Omental fat pad (tissue), 4 donors: ENCODE results near the gene KIAA1549. TPM values are rescaled to one million over a fixed set of nuclear protein-coding genes. Genes with fewer than 3 reads are reported as not detected.
"Not testable (repeated sequence)": the region's sequence is repeated elsewhere in the genome, so short reads cannot be mapped to it uniquely, and the experiment has no call there.

ENCODE experiments used
- ATAC-seq: fragments of 150-250 bp; one replicate; pipeline ENCODE4 v1.9.1; 2016; ENCODE audit warnings: mild to moderate bottlenecking, moderate library complexity; ENCODE audit not compliant: low FRiP score
- DNase-seq: peaks from one replicate; pipeline ENCODE4 v3.0.0-alpha.2; 2019; ENCODE audit warnings: low spot score
- CTCF ChIP-seq, 3 donors: fragments of 450-650 bp; IDR thresholded peaks; one replicate each; pipeline ENCODE4 v1.5.1; 2016 to 2017; ENCODE audit warnings: antibody characterized with exemption in 3 of 3, mild to moderate bottlenecking in 3 of 3, moderate library complexity in 2 of 3
- total RNA-seq, 4 donors: library from RNA; depleted of rRNA; stranded (reverse); fragments of >200 nt; gene quantifications; one replicate each; pipeline ENCODE4 v1.1.0, GENCODE V29; 2016

Gene KIAA1549
- total RNA-seq, 4 donors from 2014 or later, result 1.2 to 1.6 (median 1.4) TPM

- ATAC-seq, result no peak
- no peak for DNase-seq
- no peak for TF ChIP-seq CTCF (IDR thresholded peaks at IDR 0.05)
These were observed 164.5 kb downstream of the KIAA1549 start for GRCh38 chr7:138816650-138817049.

DNA sequence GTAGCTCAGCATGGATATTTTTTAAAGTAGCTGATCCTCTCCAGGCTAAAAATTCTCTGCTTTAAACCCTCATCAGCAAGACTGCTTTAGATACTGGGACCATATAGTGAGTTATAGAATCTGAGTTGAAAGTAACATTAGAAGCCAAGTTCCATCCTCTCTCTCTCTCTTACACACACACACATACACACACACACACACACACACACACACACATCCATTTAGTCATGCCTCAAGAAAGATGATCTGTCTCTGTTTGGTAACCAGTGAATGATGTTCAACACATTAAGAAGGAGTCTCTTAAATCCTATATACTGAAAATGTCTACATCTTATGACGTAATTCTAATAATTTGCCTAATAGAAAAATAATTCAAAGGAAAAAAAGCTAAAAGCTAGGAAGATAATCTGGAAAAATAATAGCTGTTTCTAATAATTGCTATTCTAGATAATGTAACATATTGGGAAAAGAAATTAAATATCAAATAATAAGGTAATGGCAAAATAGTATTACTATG, 166.3 kb downstream of the KIAA1549 start:
- no peak for ATAC-seq
- TF ChIP-seq CTCF (IDR thresholded peaks at IDR 0.05), result no peak

GRCh38 chr7:138813945-138814344, 167.2 kb downstream of the KIAA1549 start:
- ATAC-seq, result no peak
- no peak for DNase-seq
- TF ChIP-seq CTCF (IDR thresholded peaks at IDR 0.05), result no peak

More for the DNA sequence above, 166.3 kb downstream of the KIAA1549 start:
- no peak for DNase-seq

GRCh38 chr7:138811327-138811726, 169.9 kb downstream of the KIAA1549 start:
- DNase-seq, ATAC-seq: not testable (repeated sequence)

- TF ChIP-seq CTCF (IDR thresholded peaks at IDR 0.05), result no peak
- ATAC-seq, result no peak
- DNase-seq, result no peak
These were observed 171.8 kb downstream of the KIAA1549 start for GRCh38 chr7:138809346-138809745.

- ATAC-seq, result no peak
These were observed 176.6 kb downstream of the KIAA1549 start for GRCh38 chr7:138804618-138805017.

GRCh38 chr7:138802706-138803105, 178.5 kb downstream of the KIAA1549 start:
- DNase-seq, result no peak
- ATAC-seq, result no peak
- TF ChIP-seq CTCF (IDR thresholded peaks at IDR 0.05), result no peak

More at GRCh38 chr7:138804618-138805017, 176.6 kb downstream of the KIAA1549 start:
- no peak for TF ChIP-seq CTCF (IDR thresholded peaks at IDR 0.05)
- DNase-seq, result no peak
